C4-2B (cell line): ENCODE results near the gene JAKMIP1.

Source experiments
- CTCF ChIP-seq: fragments of 450-650 bp; conservative IDR thresholded peaks from 2 replicates; pipeline ENCODE4 v1.5.1; 2017; ENCODE audit warnings: mild to moderate bottlenecking
- ZFX ChIP-seq: fragments of 450-650 bp; IDR thresholded peaks from 2 replicates; pipeline ENCODE4 v1.6.1; 2017

DNA sequence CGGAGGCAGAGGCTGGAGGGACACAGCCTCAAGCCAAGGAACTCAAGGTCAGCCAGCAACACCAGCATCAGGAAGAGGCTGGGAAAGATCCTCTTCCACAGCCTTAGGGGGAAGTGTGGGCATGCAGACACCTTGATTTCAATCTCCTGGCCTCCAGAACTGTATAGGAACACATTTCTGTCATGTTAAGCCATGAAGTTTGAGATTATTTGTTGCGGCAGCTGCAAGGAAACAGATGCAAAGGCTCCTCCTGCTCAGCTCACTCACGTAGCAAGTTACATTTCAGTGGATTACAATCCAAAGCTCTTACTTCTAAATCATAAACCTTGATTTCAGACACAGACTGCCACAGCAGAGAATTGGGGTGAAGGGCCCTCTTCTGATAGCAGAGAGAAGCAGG lies 113.5 kb downstream of the JAKMIP1 start:
- no peak for TF ChIP-seq CTCF
- no peak for TF ChIP-seq ZFX
